Measurements from ENCODE around the gene SLC16A5. TPM values are rescaled to one million over a fixed set of nuclear protein-coding genes. Genes with fewer than 3 reads are reported as not detected.
"Not testable (repeated sequence)": the region's sequence is repeated elsewhere in the genome, so short reads cannot be mapped to it uniquely, and the experiment has no call there.

Gene SLC16A5
- total and polyA plus RNA-seq, 2 donors from 2014 or later = 28.4 to 184 TPM

DNA sequence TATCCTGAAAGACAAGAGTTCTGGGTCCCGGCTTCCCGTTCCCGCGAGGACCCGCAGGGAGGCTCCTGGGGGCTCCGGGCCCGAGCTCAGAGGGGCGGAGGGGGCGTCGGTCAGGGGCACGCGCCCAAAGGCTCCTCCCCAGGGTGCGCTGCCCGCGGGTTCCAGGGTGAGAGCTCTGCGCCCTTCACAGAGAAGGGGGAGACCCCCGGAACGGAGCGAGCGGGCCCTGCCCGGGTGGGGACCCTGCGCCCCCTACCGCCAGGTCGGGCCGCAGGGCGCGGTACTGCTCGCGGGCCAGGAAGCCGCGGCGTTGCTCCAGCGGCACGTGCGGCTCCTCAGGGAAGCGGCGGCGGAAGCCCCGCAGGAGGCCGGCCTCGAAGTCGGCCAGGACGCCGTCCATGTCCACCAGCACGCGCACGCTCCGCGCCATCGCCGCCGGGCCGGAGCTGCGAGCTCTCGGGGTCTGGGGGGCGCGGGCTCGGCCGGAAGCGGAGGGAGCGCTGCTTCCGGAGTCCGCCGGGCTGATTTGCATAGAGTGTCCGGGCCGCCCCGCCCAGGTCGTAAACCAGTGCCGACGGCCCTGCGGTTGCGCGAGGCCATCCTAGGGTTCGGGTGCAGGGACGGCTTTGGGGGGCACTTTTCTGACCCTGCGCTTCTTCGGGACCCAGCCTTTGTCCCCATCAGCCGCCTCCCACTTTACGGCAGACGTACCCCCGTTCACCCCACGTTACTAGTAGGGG, 43.7 kb downstream of the SLC16A5 start, which contains the start of gene NT5C:
TSS of gene NT5C (minus strand) at position 465 of the 740 bp plus-strand sequence. CDS start at position 430, 35 bp downstream.
- no peaks in the 10 kb centered on the region for H3K4me1 ChIP-seq (ENCODE audit: control insufficient read depth in 2 of 3, insufficient read depth in 2 of 3, low read depth in 1 of 3, low read length in 3 of 3)
- H3K4me3 ChIP-seq (ENCODE audit: low read length in 3 of 3) = peak within 1 kb of the TSS; percentile 64 to 77 (median 72)
- TF ChIP-seq, protein P1, sequence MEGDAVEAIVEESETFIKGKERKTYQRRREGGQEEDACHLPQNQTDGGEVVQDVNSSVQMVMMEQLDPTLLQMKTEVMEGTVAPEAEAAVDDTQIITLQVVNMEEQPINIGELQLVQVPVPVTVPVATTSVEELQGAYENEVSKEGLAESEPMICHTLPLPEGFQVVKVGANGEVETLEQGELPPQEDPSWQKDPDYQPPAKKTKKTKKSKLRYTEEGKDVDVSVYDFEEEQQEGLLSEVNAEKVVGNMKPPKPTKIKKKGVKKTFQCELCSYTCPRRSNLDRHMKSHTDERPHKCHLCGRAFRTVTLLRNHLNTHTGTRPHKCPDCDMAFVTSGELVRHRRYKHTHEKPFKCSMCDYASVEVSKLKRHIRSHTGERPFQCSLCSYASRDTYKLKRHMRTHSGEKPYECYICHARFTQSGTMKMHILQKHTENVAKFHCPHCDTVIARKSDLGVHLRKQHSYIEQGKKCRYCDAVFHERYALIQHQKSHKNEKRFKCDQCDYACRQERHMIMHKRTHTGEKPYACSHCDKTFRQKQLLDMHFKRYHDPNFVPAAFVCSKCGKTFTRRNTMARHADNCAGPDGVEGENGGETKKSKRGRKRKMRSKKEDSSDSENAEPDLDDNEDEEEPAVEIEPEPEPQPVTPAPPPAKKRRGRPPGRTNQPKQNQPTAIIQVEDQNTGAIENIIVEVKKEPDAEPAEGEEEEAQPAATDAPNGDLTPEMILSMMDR (IDR thresholded peaks at IDR 0.05; ENCODE audit: borderline replicate concordance, extremely low read depth, insufficient read depth) = peak; percentile 52
- intact Hi-C loops (cut with DNase I) = no loop called here
- no peaks in the 10 kb centered on the region for H3K9me3 ChIP-seq (ENCODE audit: control insufficient read depth in 2 of 3, insufficient read depth in 1 of 3, low read length in 3 of 3)
- H3K27me3 ChIP-seq (ENCODE audit: control insufficient read depth, insufficient read depth, low read length) = no peaks in the 10 kb centered on the region
- peak within 1 kb of the TSS; percentile 67 to 78 for H3K27ac ChIP-seq (ENCODE audit: low read depth in 2 of 2, low read length in 2 of 2)
- FAIRE-seq (no peak), DNase-seq (peak; percentile 92 to 96 (median 94))
- peaks cover 0 to 3% (median 3%) of the 10 kb centered on the region in 3 donors for H3K36me3 ChIP-seq (ENCODE audit: control insufficient read depth in 2 of 3, insufficient read depth in 3 of 3, low read length in 3 of 3)
- H3K9ac ChIP-seq (ENCODE audit: low read length in 3 of 3) = peak within 1 kb of the TSS; percentile 63 to 89 (median 64)

GRCh38 chr17:75132018-75133000, 44.6 kb downstream of the SLC16A5 start:
- H3K27me3 ChIP-seq (ENCODE audit: control insufficient read depth, insufficient read depth, low read length); FAIRE-seq; H3K36me3 ChIP-seq (ENCODE audit: control insufficient read depth in 2 of 3, insufficient read depth in 3 of 3, low read length in 3 of 3); intact Hi-C loops (cut with DNase I); H3K4me1 ChIP-seq (ENCODE audit: control insufficient read depth in 2 of 3, insufficient read depth in 2 of 3, low read depth in 1 of 3, low read length in 3 of 3); H3K9me3 ChIP-seq (ENCODE audit: control insufficient read depth in 2 of 3, insufficient read depth in 1 of 3, low read length in 3 of 3): not testable (repeated sequence)
- peak overlapping the region; percentile 67 to 78 for H3K27ac ChIP-seq (ENCODE audit: low read depth in 2 of 2, low read length in 2 of 2)
- peak in 2 of 5 donors; percentile 19 to 38 for DNase-seq
- H3K4me3 ChIP-seq (ENCODE audit: low read length in 3 of 3) = peak overlapping the region; percentile 64 to 77 (median 72)
- peak overlapping the region; percentile 63 to 89 (median 64) for H3K9ac ChIP-seq (ENCODE audit: low read length in 3 of 3)

- Histone ChIP-seq H3K9me3 (ENCODE audit: control insufficient read depth in 2 of 3, insufficient read depth in 1 of 3, low read length in 3 of 3) (no peaks in the 10 kb centered on the region), H3K27me3 (ENCODE audit: control insufficient read depth, insufficient read depth, low read length) (no peaks in the 10 kb centered on the region), H3K9ac (ENCODE audit: low read length in 3 of 3) (no peak overlapping the region), H3K4me1 (ENCODE audit: control insufficient read depth in 2 of 3, insufficient read depth in 2 of 3, low read depth in 1 of 3, low read length in 3 of 3) (no peaks in the 10 kb centered on the region), H3K36me3 (ENCODE audit: control insufficient read depth in 2 of 3, insufficient read depth in 3 of 3, low read length in 3 of 3) (peaks cover 0 to 3% (median 3%) of the 10 kb centered on the region in 3 donors), H3K27ac (ENCODE audit: low read depth in 2 of 2, low read length in 2 of 2) (no peak overlapping the region), H3K4me3 (ENCODE audit: low read length in 3 of 3) (no peak overlapping the region)
- TF ChIP-seq, protein P1 (IDR thresholded peaks at IDR 0.05; ENCODE audit: borderline replicate concordance, extremely low read depth, insufficient read depth) = no peak
- peak in 1 of 5 donors; percentile 38 for DNase-seq
- FAIRE-seq = no peak
- intact Hi-C loops (cut with DNase I) = no loop called here
These were observed 45.2 kb downstream of the SLC16A5 start for GRCh38 chr17:75133001-75133400.

DNA sequence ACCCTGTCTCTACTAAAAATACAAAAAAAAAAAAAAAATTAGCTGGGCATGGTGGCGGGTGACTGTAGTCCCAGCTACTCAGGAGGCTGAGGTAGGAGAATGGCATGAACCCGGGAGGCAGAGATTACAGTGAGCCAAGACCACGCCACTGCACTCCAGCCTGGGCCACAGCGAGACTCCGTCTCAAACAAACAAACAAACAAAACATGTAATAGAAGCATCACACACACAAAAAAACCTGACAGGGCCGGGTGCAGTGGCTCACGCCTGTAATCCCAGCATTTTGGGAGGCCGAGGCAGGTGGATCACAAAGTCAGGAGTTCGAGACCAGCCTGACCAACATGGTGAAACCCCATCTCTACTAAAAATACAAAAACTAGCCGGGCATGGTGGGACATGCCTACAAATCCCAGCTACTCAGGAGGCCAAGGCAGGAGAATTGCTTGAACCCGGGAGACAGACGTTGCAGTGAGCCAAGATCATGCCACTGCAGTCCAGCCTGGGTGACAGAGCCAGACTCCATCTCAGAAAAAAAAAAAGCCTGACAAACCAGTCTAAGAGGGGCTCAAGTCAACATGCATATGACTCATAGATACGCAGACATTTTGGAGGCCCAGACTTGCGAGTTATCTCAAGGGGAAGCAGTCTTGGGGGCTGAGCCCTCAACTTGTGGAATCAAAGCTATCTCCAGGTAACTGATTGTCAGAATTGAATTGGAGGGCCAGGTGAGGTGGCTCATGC, 46.0 kb downstream of the SLC16A5 start:
- FAIRE-seq; intact Hi-C loops (cut with DNase I); H3K27ac ChIP-seq (ENCODE audit: low read depth in 2 of 2, low read length in 2 of 2); H3K9me3 ChIP-seq (ENCODE audit: control insufficient read depth in 2 of 3, insufficient read depth in 1 of 3, low read length in 3 of 3); H3K4me1 ChIP-seq (ENCODE audit: control insufficient read depth in 2 of 3, insufficient read depth in 2 of 3, low read depth in 1 of 3, low read length in 3 of 3); H3K36me3 ChIP-seq (ENCODE audit: control insufficient read depth in 2 of 3, insufficient read depth in 3 of 3, low read length in 3 of 3); H3K4me3 ChIP-seq (ENCODE audit: low read length in 3 of 3); H3K27me3 ChIP-seq (ENCODE audit: control insufficient read depth, insufficient read depth, low read length); H3K9ac ChIP-seq (ENCODE audit: low read length in 3 of 3): not testable (repeated sequence)
- peak in 1 of 5 donors; percentile 26 for DNase-seq
